Tibial artery (tissue), 4 donors: Measurements from ENCODE around the gene FLNB.
A peak's percentile ranks its signal among the peaks of the same experiment; 100 is the strongest.

Source experiments
- DNase-seq, 2 donors: peaks; one replicate each; pipeline ENCODE4 v3.0.0-alpha.2; 2019
- H3K27ac ChIP-seq, 2 donors: fragments of 200-600 bp; sonication (generic) in 1 of 2; 1 replicate in 1 of 2; 2 replicates in 1 of 2; pipeline ENCODE4 v1.5.1; 2018 to 2019; ENCODE audit warnings: mild to moderate bottlenecking in 1 of 2
- H3K27me3 ChIP-seq, 2 donors: fragments of 200-600 bp; sonication (generic) in 1 of 2; one replicate each; pipeline versions ENCODE4 v1.5.1 to v1.6.0; 2016 to 2019
- H3K36me3 ChIP-seq, 3 donors: fragments of 200-600 bp; sonication (generic) in 2 of 3; one replicate each; pipeline ENCODE4 v1.5.1; 2016 to 2019; ENCODE audit warnings: mild to moderate bottlenecking in 2 of 3
- H3K4me1 ChIP-seq, 4 donors: fragments of 200-600 bp; sonication (generic) in 2 of 4; 1 replicate in 3 of 4; 2 replicates in 1 of 4; pipeline ENCODE4 v1.5.1; 2016 to 2019
- H3K4me3 ChIP-seq, 2 donors: fragments of 200-600 bp; sonication (generic) in 1 of 2; 1 replicate in 1 of 2; 2 replicates in 1 of 2; pipeline ENCODE4 v1.5.1; 2018 to 2019; ENCODE audit warnings: mild to moderate bottlenecking in 2 of 2
- H3K9me3 ChIP-seq, 3 donors: fragments of 200-600 bp; sonication (generic) in 1 of 3; one replicate each; pipeline ENCODE4 v1.5.1; 2016 to 2019
- CTCF ChIP-seq, 2 experiments: fragments of 200-600 bp in 1 of 2; fragments of 450-650 bp in 1 of 2; IDR thresholded peaks; one replicate each; pipeline ENCODE4 v1.5.1; 2017 to 2019; ENCODE audit warnings: antibody characterized with exemption in 2 of 2, mild to moderate bottlenecking in 1 of 2, moderate library complexity in 1 of 2
- intact Hi-C: fragments of 100-400 bp; cut with DNase I; formaldehyde crosslinking; loops from one replicate; pipeline ENCODE4 v1.15.0; 2023; ENCODE audit warnings: low total_unique reads

FLNB gene

GRCh38 chr3:58164906-58165821 is 156.9 kb downstream of the FLNB start:
- Histone ChIP-seq H3K36me3 (peaks cover 17 to 59% (median 47%) of the 10 kb centered on the region in 3 donors), H3K27me3 (no peaks in the 10 kb centered on the region), H3K4me1 (peaks cover 0 to 56% (median 32%) of the 10 kb centered on the region in 4 donors), H3K9me3 (no peaks in the 10 kb centered on the region), H3K27ac (peak overlapping the region; percentile 69 to 84), H3K4me3 (no peak overlapping the region)
- TF ChIP-seq CTCF (IDR thresholded peaks at IDR 0.05) = no peak
- no peak for DNase-seq
- intact Hi-C loops = loop anchor here (10.0 kb wide), 1 partner anchor 300 kb away; no protein-coding TSS in a partner anchor

DNA sequence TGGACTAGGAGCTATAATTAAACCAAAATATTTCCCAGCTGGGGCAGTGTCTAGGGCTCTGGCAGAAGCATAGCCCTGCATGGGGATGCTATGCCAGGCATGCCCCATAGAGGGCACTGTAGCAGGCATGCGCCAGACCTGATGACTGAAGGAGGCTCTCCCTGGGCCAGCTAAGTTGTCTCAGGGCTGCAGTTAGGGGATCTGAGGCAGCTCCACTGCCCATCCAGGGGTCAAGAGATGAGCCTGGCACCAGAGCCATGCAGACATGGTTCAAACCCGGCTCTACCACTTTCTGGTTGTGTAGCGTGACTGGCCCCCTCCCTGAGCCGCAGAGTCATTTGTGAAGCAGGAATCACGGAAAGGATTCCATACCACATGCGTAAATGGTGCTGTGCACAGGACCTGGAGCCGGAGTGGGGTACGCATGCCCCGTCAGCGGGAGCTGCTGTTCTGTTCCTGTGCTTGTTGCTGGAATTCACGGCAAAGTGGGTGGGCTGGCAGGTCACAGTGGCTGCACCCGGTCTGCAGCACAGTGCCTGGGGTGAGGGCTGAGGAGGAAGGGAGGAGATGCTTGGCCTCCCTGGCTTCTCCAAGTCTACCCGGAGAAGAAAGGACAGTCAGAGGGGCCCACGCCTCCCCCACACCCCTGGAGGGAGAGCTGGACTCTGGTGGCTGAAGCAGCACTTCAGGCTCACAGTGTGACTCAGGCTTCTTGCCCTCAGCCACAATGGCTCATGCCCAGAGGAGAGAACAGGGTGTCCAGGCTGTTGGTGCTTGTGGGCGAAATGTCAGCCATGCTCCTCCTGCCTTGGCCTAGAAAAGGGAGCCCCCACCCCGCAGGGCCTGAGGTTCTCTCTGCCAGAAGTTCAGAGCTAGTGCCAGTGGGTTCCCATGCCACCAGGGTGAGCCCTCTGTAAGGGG is 159.5 kb downstream of the FLNB start:
- Histone ChIP-seq H3K9me3 (no peaks in the 10 kb centered on the region), H3K4me3 (no peak overlapping the region), H3K4me1 (peaks cover 0 to 45% (median 29%) of the 10 kb centered on the region in 4 donors), H3K27me3 (no peaks in the 10 kb centered on the region), H3K36me3 (peaks cover 27 to 60% (median 49%) of the 10 kb centered on the region in 3 donors), H3K27ac (peak overlapping the region; percentile 31 to 32)
- peak; percentile 77 to 95 for TF ChIP-seq CTCF (IDR thresholded peaks at IDR 0.05)
- intact Hi-C loops = loop anchor here (1.0 to 10.0 kb wide), 2 partner anchors 160 to 303 kb away; no protein-coding TSS in a partner anchor
- DNase-seq = peak; percentile 55 to 84

GRCh38 chr3:58168498-58168897 is 160.3 kb downstream of the FLNB start:
- Histone ChIP-seq H3K4me1 (peaks cover 0 to 45% (median 29%) of the 10 kb centered on the region in 4 donors), H3K27me3 (no peaks in the 10 kb centered on the region), H3K27ac (peak overlapping the region in 1 of 2 donors; percentile 31), H3K36me3 (peaks cover 27 to 52% (median 43%) of the 10 kb centered on the region in 3 donors), H3K9me3 (no peaks in the 10 kb centered on the region), H3K4me3 (no peak overlapping the region)
- no peak for TF ChIP-seq CTCF (IDR thresholded peaks at IDR 0.05)
- DNase-seq = no peak
- intact Hi-C loops = loop anchor here (1.0 to 10.0 kb wide), 2 partner anchors 161 to 304 kb away; no protein-coding TSS in a partner anchor

- intact Hi-C loops = loop anchor here (10.0 kb wide), 1 partner anchor 305 kb away; no protein-coding TSS in a partner anchor
- no peak for DNase-seq
- H3K27me3 ChIP-seq = no peaks in the 10 kb centered on the region
- H3K9me3 ChIP-seq = no peaks in the 10 kb centered on the region
- no peak overlapping the region for H3K27ac ChIP-seq
- H3K36me3 ChIP-seq = peaks cover 27 to 48% (median 39%) of the 10 kb centered on the region in 3 donors
- no peak for TF ChIP-seq CTCF (IDR thresholded peaks at IDR 0.05)
- H3K4me3 ChIP-seq = no peak overlapping the region
- H3K4me1 ChIP-seq = peaks cover 0 to 39% (median 27%) of the 10 kb centered on the region in 4 donors
These were observed 161.1 kb downstream of the FLNB start for GRCh38 chr3:58169371-58169770.

- Histone ChIP-seq H3K36me3 (peaks cover 27 to 48% (median 39%) of the 10 kb centered on the region in 3 donors), H3K27me3 (no peaks in the 10 kb centered on the region), H3K4me1 (peaks cover 0 to 39% (median 25%) of the 10 kb centered on the region in 4 donors), H3K9me3 (no peaks in the 10 kb centered on the region), H3K27ac (no peak overlapping the region), H3K4me3 (no peak overlapping the region)
- TF ChIP-seq CTCF (IDR thresholded peaks at IDR 0.05) = no peak
- intact Hi-C loops = no loop called here
- DNase-seq = no peak
These were observed 162.2 kb downstream of the FLNB start for GRCh38 chr3:58170376-58170775.
